ENCODE data around the gene KCP.

DNA sequence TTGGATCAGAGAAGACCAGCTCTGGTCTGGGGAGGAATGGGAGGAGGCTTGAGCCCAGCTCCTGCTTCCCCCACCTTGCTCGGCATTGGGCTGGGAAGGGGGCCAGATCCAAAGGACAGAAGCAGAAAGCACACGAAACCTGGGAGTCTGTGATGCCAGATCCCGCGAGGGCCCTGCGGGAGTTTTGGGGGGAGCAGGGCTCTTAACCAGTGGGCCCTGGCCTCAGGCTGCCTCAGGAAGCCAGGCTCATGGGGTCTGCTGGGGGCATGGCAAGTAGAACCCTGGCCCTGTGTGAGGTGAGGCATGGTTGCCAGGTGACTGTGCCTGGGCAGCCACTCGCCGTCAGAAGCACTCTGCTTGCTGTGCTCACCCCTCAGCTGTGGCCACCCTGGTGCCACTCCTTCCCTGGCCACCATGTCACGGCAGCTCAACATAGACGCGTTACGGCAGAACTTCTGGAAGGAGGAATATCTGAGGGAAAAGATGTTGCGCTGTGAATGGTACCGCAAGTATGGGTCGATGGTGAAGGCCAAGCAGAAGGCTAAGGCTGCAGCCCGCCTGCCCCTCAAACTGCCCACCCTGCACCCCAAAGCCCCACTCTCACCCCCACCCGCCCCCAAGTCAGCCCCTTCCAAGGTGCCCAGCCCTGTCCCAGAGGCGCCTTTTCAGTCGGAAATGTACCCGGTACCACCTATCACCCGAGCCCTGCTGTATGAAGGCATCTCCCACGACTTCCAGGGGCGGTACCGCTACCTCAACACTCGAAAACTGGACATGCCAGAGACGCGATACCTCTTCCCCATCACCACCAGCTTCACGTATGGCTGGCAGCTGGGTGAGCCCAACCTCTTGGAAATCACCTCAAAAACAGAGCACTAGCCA is 44.3 kb downstream of the KCP start:
- TF ChIP-seq, protein P1, sequence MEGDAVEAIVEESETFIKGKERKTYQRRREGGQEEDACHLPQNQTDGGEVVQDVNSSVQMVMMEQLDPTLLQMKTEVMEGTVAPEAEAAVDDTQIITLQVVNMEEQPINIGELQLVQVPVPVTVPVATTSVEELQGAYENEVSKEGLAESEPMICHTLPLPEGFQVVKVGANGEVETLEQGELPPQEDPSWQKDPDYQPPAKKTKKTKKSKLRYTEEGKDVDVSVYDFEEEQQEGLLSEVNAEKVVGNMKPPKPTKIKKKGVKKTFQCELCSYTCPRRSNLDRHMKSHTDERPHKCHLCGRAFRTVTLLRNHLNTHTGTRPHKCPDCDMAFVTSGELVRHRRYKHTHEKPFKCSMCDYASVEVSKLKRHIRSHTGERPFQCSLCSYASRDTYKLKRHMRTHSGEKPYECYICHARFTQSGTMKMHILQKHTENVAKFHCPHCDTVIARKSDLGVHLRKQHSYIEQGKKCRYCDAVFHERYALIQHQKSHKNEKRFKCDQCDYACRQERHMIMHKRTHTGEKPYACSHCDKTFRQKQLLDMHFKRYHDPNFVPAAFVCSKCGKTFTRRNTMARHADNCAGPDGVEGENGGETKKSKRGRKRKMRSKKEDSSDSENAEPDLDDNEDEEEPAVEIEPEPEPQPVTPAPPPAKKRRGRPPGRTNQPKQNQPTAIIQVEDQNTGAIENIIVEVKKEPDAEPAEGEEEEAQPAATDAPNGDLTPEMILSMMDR (IDR thresholded peaks at IDR 0.05; ENCODE audit: low read depth, low read length) = no peak
- TF ChIP-seq POLR2A (IDR thresholded peaks at IDR 0.05; ENCODE audit: extremely low read depth, insufficient read length) = no peak

All from NB4 (cell line).